Smooth muscle cell (in vitro differentiated cells): ENCODE measurements around the gene IL34. TPM values are rescaled to one million over a fixed set of nuclear protein-coding genes. Genes with fewer than 3 reads are reported as not detected.

Source experiments
- DNase-seq: peaks from one replicate; lab custom pipeline; 2025; ENCODE audit not compliant: unreplicated experiment; lab: John Stamatoyannopoulos, UW
- H2AFZ ChIP-seq: fragments of 200-600 bp; sonication (generic); 2 replicates; pipeline ENCODE4 v1.6.0; 2016; ENCODE audit warnings: antibody characterized with exemption, low read depth, mild to moderate bottlenecking
- H3F3A ChIP-seq: fragments of 200-600 bp; sonication (generic); 2 replicates; pipeline ENCODE4 v1.6.0; 2017; ENCODE audit warnings: antibody characterized with exemption, low read depth
- H3K27ac ChIP-seq: fragments of 200-600 bp; sonication (generic); 2 replicates; pipeline ENCODE4 v1.5.1; 2016; ENCODE audit warnings: low read depth, mild to moderate bottlenecking
- H3K27me3 ChIP-seq: fragments of 200-600 bp; sonication (generic); 2 replicates; pipeline ENCODE4 v1.6.1; 2016; ENCODE audit warnings: low read depth, mild to moderate bottlenecking
- H3K36me3 ChIP-seq: fragments of 200-600 bp; sonication (generic); 2 replicates; pipeline ENCODE4 v1.5.1; 2016; ENCODE audit warnings: low read depth
- H3K4me1 ChIP-seq: fragments of 200-600 bp; sonication (generic); 2 replicates; pipeline ENCODE4 v1.5.1; 2016; ENCODE audit warnings: low read depth
- H3K4me2 ChIP-seq: fragments of 200-600 bp; sonication (generic); 2 replicates; pipeline ENCODE4 v1.6.0; 2016; ENCODE audit warnings: mild to moderate bottlenecking
- H3K4me3 ChIP-seq: fragments of 200-600 bp; sonication (generic); 2 replicates; pipeline ENCODE4 v1.5.1; 2016; ENCODE audit warnings: mild to moderate bottlenecking
- H3K79me2 ChIP-seq: fragments of 200-600 bp; sonication (generic); 2 replicates; pipeline ENCODE4 v1.6.0; 2016; ENCODE audit warnings: low read depth, mild to moderate bottlenecking
- H3K9ac ChIP-seq: fragments of 200-600 bp; sonication (generic); 2 replicates; pipeline ENCODE4 v1.6.0; 2016; ENCODE audit warnings: low read depth
- H3K9me3 ChIP-seq: fragments of 200-600 bp; sonication (generic); replicated peaks from 2 replicates; pipeline ENCODE4 v1.5.1; 2016; ENCODE audit warnings: low read depth
- H4K20me1 ChIP-seq: fragments of 200-600 bp; sonication (generic); 2 replicates; pipeline ENCODE4 v1.6.0; 2016; ENCODE audit warnings: low read depth
- CTCF ChIP-seq: fragments of 200-600 bp; sonication (generic); IDR thresholded peaks from 2 replicates; pipeline ENCODE4 v1.5.1; 2017; ENCODE audit warnings: borderline replicate concordance, mild to moderate bottlenecking, antibody characterized with exemption; ENCODE audit not compliant: insufficient read depth, poor library complexity, severe bottlenecking
- WGBS: methylation state at CpG from one replicate; pipeline ENCODE4 v1.1.7; 2016; ENCODE audit warnings: low lambda C conversion rate; 5-methylcytosine and 5-hydroxymethylcytosine counted together
- polyA plus RNA-seq: library from polyadenylated mRNA; unstranded; fragments of >200 nt; fragmentation: Nextera tagmentation; extraction: Ambion mirVana; gene quantifications from 2 replicates; pipeline ENCODE4 v1.2.1, GENCODE V29; 2016
- total RNA-seq: library from RNA; depleted of rRNA; stranded (reverse); fragments of >200 nt; gene quantifications from 2 replicates; pipeline ENCODE4 v1.2.3, GENCODE V29; 2014

Gene IL34
- total and polyA plus RNA-seq, 2 experiments from 2014 or later = 0.49 TPM; not detected in 1

- Histone ChIP-seq H3K4me3 (no peak overlapping the region), H3K36me3 (no peaks in the 10 kb centered on the region), H3K27ac (no peak overlapping the region), H3K4me1 (peaks cover 18% of the 10 kb centered on the region), H3K27me3 (no peaks in the 10 kb centered on the region), H3K9me3 (no peaks in the 10 kb centered on the region), H3K79me2 (no peaks in the 10 kb centered on the region), H2AFZ (no peak overlapping the region), H3F3A (peaks cover 8% of the 10 kb centered on the region), H3K9ac (no peak overlapping the region), H4K20me1 (no peaks in the 10 kb centered on the region), H3K4me2 (no peak overlapping the region)
- no peak for DNase-seq
- no peak for TF ChIP-seq CTCF
- 89% methylated on average over 20 of the region's 20 CpGs for WGBS
These were observed 62.2 kb downstream of the IL34 start for GRCh38 chr16:70708366-70709246.

GRCh38 chr16:70709457-70709856 is 63.1 kb downstream of the IL34 start:
- Histone ChIP-seq H3K4me2 (no peak overlapping the region), H3K9me3 (no peaks in the 10 kb centered on the region), H4K20me1 (no peaks in the 10 kb centered on the region), H2AFZ (no peak overlapping the region), H3K4me3 (no peak overlapping the region), H3F3A (no peaks in the 10 kb centered on the region), H3K9ac (no peak overlapping the region), H3K27ac (no peak overlapping the region), H3K36me3 (no peaks in the 10 kb centered on the region), H3K79me2 (no peaks in the 10 kb centered on the region), H3K27me3 (no peaks in the 10 kb centered on the region), H3K4me1 (peaks cover 13% of the 10 kb centered on the region)
- TF ChIP-seq CTCF = no peak
- 97% methylated on average over 5 of the region's 5 CpGs for WGBS
- no peak for DNase-seq

GRCh38 chr16:70709942-70710341 is 63.6 kb downstream of the IL34 start:
- WGBS = 100% methylated on average over 7 of the region's 7 CpGs

More at GRCh38 chr16:70709942-70710341, 63.6 kb downstream of the IL34 start:
- H3K27ac ChIP-seq = no peak overlapping the region
- no peaks in the 10 kb centered on the region for H3K79me2 ChIP-seq
- H3K4me3 ChIP-seq = no peak overlapping the region
- DNase-seq = no peak
- H3K4me1 ChIP-seq = peaks cover 16% of the 10 kb centered on the region
- no peak overlapping the region for H2AFZ ChIP-seq
- no peaks in the 10 kb centered on the region for H3K27me3 ChIP-seq
- no peaks in the 10 kb centered on the region for H3F3A ChIP-seq
- no peaks in the 10 kb centered on the region for H4K20me1 ChIP-seq
- H3K9me3 ChIP-seq = no peaks in the 10 kb centered on the region
- no peak overlapping the region for H3K4me2 ChIP-seq
- H3K9ac ChIP-seq = no peak overlapping the region
- no peaks in the 10 kb centered on the region for H3K36me3 ChIP-seq
- no peak for TF ChIP-seq CTCF

Other genes starting within 250 kb of the IL34 start
- gene ST3GAL2, start 207.5 kb upstream of the IL34 start, total RNA-seq = 30.2 and 32.5 TPM in 2 replicates
- gene ST3GAL2, start 207.5 kb upstream of the IL34 start, polyA plus RNA-seq = 31.6 and 42.3 TPM in 2 replicates
- 5.7 and 16.5 TPM in 2 replicates for gene FCSK, start 192.0 kb upstream of the IL34 start, total RNA-seq
- 4.8 and 6.3 TPM in 2 replicates for gene FCSK, start 192.0 kb upstream of the IL34 start, polyA plus RNA-seq
- 39.8 and 49.4 TPM in 2 replicates for gene COG4, start 123.0 kb upstream of the IL34 start, total RNA-seq
- 40.0 and 61.9 TPM in 2 replicates for gene COG4, start 123.0 kb upstream of the IL34 start, polyA plus RNA-seq
- gene SF3B3, start 122.7 kb upstream of the IL34 start, total RNA-seq = 98.9 and 126 TPM in 2 replicates
- 129 and 137 TPM in 2 replicates for gene SF3B3, start 122.7 kb upstream of the IL34 start, polyA plus RNA-seq
- 19.5 and 27.1 TPM in 2 replicates for gene MTSS2, start 39.5 kb downstream of the IL34 start, total RNA-seq
- 4.2 and 8.7 TPM in 2 replicates for gene MTSS2, start 39.5 kb downstream of the IL34 start, polyA plus RNA-seq
- 22.7 and 27.9 TPM in 2 replicates for gene VAC14, start 154.6 kb downstream of the IL34 start, total RNA-seq
- gene VAC14, start 154.6 kb downstream of the IL34 start, polyA plus RNA-seq = 42.0 and 52.3 TPM in 2 replicates